OCI-M1 (cell line): ENCODE measurements around the gene CC2D1A.

Experiments used
- DNase-seq: peaks from one replicate; lab custom pipeline; 2025; lab: John Stamatoyannopoulos, UW

CC2D1A gene

GRCh38 chr19:13937479-13938300 is 31.7 kb downstream of the CC2D1A start:
- DNase-seq = no peak

- DNase-seq = no peak
Observed at GRCh38 chr19:13938301-13939064, 32.5 kb downstream of the CC2D1A start, which contains the start of gene PODNL1. Gene PODNL1 (minus strand): TSS chr19:13938417. CDS start chr19:13938181, 236 bp downstream.

- peak; percentile 82 for DNase-seq
Observed at GRCh38 chr19:13942023-13942684, 36.2 kb downstream of the CC2D1A start.

- no peak for DNase-seq
Observed at GRCh38 chr19:13946414-13946813, 40.4 kb downstream of the CC2D1A start.

GRCh38 chr19:13951043-13951442 is 45.0 kb downstream of the CC2D1A start:
- DNase-seq = no peak

- no peak for DNase-seq
Observed at GRCh38 chr19:13951799-13952153, 45.8 kb downstream of the CC2D1A start.

- peak; percentile 100 for DNase-seq
Observed at GRCh38 chr19:13952154-13952930, 46.3 kb downstream of the CC2D1A start, which contains the start of gene DCAF15. Gene DCAF15 (plus strand): TSS chr19:13952509. CDS start chr19:13952513, 4 bp downstream.

- DNase-seq = peak; percentile 92
Observed at GRCh38 chr19:13952931-13953531, 47.0 kb downstream of the CC2D1A start.

- DNase-seq = no peak
Observed at GRCh38 chr19:13954185-13954584, 48.2 kb downstream of the CC2D1A start.

- DNase-seq = no peak
Observed at GRCh38 chr19:13955662-13956364, 49.8 kb downstream of the CC2D1A start.

- DNase-seq = no peak
Observed at GRCh38 chr19:13956365-13956744, 50.4 kb downstream of the CC2D1A start.

GRCh38 chr19:13957051-13957450 is 51.0 kb downstream of the CC2D1A start:
- DNase-seq = no peak

- no peak for DNase-seq
Observed at GRCh38 chr19:13958043-13958442, 52.0 kb downstream of the CC2D1A start.

- no peak for DNase-seq
Observed at GRCh38 chr19:13959141-13959961, 53.4 kb downstream of the CC2D1A start.

- DNase-seq = peak; percentile 47
Observed at GRCh38 chr19:13959962-13960862, 54.2 kb downstream of the CC2D1A start.

GRCh38 chr19:13960863-13961784 is 55.1 kb downstream of the CC2D1A start:
- DNase-seq = no peak

- no peak for DNase-seq
Observed at GRCh38 chr19:13961826-13962698, 56.1 kb downstream of the CC2D1A start.
